GM12878 (cell line): ENCODE measurements around the gene NFKBIE. TPM values are rescaled to one million over a fixed set of nuclear protein-coding genes. Genes with fewer than 3 reads are reported as not detected.

Experiments
- ATAC-seq: fragments of 200-7000 bp; cut with Tn5 transposase; 3 replicates; pipeline ENCODE4 v1.9.1; 2020; ENCODE audit warnings: mild to moderate bottlenecking, moderate library complexity
- BruUV-seq: library from RNA; stranded (reverse); fragments of 400-500 nt; replicated peaks from 2 replicates; lab custom pipeline; 2021; lab: Mats Ljungman, UMichigan
- CTCF ChIA-PET: fragments of 300-600 bp; sonication (Branson Sonifier 250); formaldehyde crosslinking; extraction: SDS; loops from one replicate; lab custom pipeline; 2021; ENCODE audit warnings: inconsistent platforms; lab: Yijun Ruan, JAX
- POLR2A ChIA-PET: fragments of 350-600 bp; formaldehyde crosslinking; extraction: SDS; loops from one replicate; lab custom pipeline; 2021; ENCODE audit warnings: inconsistent platforms; lab: Charles Lee
- RAD21 ChIA-PET: fragments of 300-600 bp; sonication (Branson Sonifier 250); formaldehyde crosslinking; loops from one replicate; lab custom pipeline; 2023; ENCODE audit warnings: antibody characterized with exemption; ENCODE audit not compliant: unreplicated experiment; lab: Charles Lee
- SMC1A ChIA-PET: fragments of 300-600 bp; sonication (Branson Sonifier 250); formaldehyde crosslinking; loops from one replicate; lab custom pipeline; 2023; ENCODE audit not compliant: unreplicated experiment, uncharacterized antibody; lab: Charles Lee
- DNase-seq: peaks from one replicate; pipeline ENCODE4 v3.0.0-alpha.2; 2011; ENCODE audit warnings: low read depth, low spot score
- FAIRE-seq: peaks from 3 replicates; lab custom pipeline; 2011; peaks lifted over from hg19 to GRCh38; lab: Jason Lieb, UNC
- H2AFZ ChIP-seq: 2 replicates; pipeline ENCODE4 v1.6.0; 2011; ENCODE audit warnings: low read depth, low read length, control low read depth; ENCODE audit not compliant: control insufficient read depth
- H3K27ac ChIP-seq: 2 replicates; pipeline ENCODE4 v1.5.1; 2011; ENCODE audit warnings: control low read depth; ENCODE audit not compliant: control insufficient read depth, insufficient read depth
- H3K27me3 ChIP-seq, 2 experiments: replicated peaks in 1 of 2; 2 replicates each; pipeline versions ENCODE4 v1.6.0 to v1.6.1; 2011; ENCODE audit warnings: low read length in 1 of 2; ENCODE audit not compliant: control insufficient read depth in 2 of 2, insufficient read depth in 2 of 2
- H3K36me3 ChIP-seq, 2 experiments: 2 replicates each; pipeline ENCODE4 v1.5.1; 2011; ENCODE audit warnings: low read length in 1 of 2; ENCODE audit not compliant: control insufficient read depth in 2 of 2, insufficient read depth in 2 of 2
- H3K4me1 ChIP-seq: 2 replicates; pipeline ENCODE4 v1.6.1; 2011; ENCODE audit warnings: mild to moderate bottlenecking, low read length, moderate library complexity, mixed read lengths; ENCODE audit not compliant: control insufficient read depth, insufficient read depth
- H3K4me2 ChIP-seq: 2 replicates; pipeline ENCODE4 v1.6.0; 2011; ENCODE audit warnings: control low read depth; ENCODE audit not compliant: control insufficient read depth, insufficient read depth
- H3K4me3 ChIP-seq: fragments of 200-600 bp; sonication (generic); 2 replicates; pipeline ENCODE4 v1.5.1; 2016
- H3K79me2 ChIP-seq: 2 replicates; pipeline ENCODE4 v1.6.0; 2011; ENCODE audit warnings: low read length; ENCODE audit not compliant: control insufficient read depth, insufficient read depth
- H3K9ac ChIP-seq: 2 replicates; pipeline ENCODE4 v1.8.0; 2011; ENCODE audit warnings: low read length, control low read depth, mixed read lengths; ENCODE audit not compliant: control insufficient read depth, insufficient read depth
- H3K9me3 ChIP-seq: replicated peaks from 3 replicates; pipeline ENCODE4 v1.5.1; 2011; ENCODE audit warnings: mild to moderate bottlenecking, low read length; ENCODE audit not compliant: control insufficient read depth, insufficient read depth
- H4K20me1 ChIP-seq: 2 replicates; pipeline ENCODE4 v1.6.0; 2011; ENCODE audit not compliant: control insufficient read depth, insufficient read depth
- HDAC6 ChIP-seq: fragments of 200-600 bp; sonication (generic); IDR thresholded peaks from one replicate; pipeline ENCODE4 v1.8.0; 2017; ENCODE audit warnings: antibody characterized with exemption; ENCODE audit not compliant: unreplicated experiment
- WGBS: methylation state at CpG from one replicate; pipeline ENCODE4 v1.1.6; 2016; ENCODE audit warnings: low lambda C conversion rate; ENCODE audit not compliant: insufficient replicate concordance, insufficient coverage; ENCODE audit errors: missing lambda C conversion rate; 5-methylcytosine and 5-hydroxymethylcytosine counted together
- in situ Hi-C: fragments of 300-500 bp; cut with MboI; formaldehyde crosslinking; loops from 9 replicates; pipeline ENCODE4 v1.14.3; 2018; ENCODE audit warnings: mixed read lengths
- intact Hi-C: fragments of 100-400 bp; cut with micrococcal nuclease; formaldehyde crosslinking; loops from one replicate; pipeline ENCODE4 v1.14.2; 2022; ENCODE audit not compliant: unreplicated experiment
- polyA plus RNA-seq, 11 experiments: library from polyadenylated mRNA; depleted of rRNA in 4 of 11; unstranded in 6 of 11; stranded (reverse) in 5 of 11; fragments of >200 nt; fragmentation: Nextera tagmentation in 4 of 11; fragmentation: Illumina TruSeq in 1 of 11; extraction: Ambion mirVana in 4 of 11; extraction: Trizol in 1 of 11; gene quantifications; 1 replicate in 1 of 11; 2 replicates in 10 of 11; pipeline versions ENCODE4 v1.2.1 to v1.2.3, GENCODE V29; 2011 to 2016; ENCODE audit warnings: inconsistent platforms in 2 of 11, missing spikeins in 2 of 11, low read depth in 1 of 11
- total RNA-seq, 4 experiments: library from RNA; depleted of rRNA in 3 of 4; stranded (reverse); fragments of >200 nt in 3 of 4; fragmentation: Illumina TruSeq in 1 of 4; extraction: Trizol in 1 of 4; gene quantifications; 2 replicates each; pipeline versions ENCODE4 v1.2.1 to v1.2.3, GENCODE V29; 2013 to 2021
- TF ChIP-seq, protein P1 (sequence below): fragments of 450-650 bp; IDR thresholded peaks from 2 replicates; pipeline ENCODE4 v1.6.1; 2017; ENCODE audit warnings: mild to moderate bottlenecking

Gene NFKBIE
- total and polyA plus RNA-seq, 10 of the 15 experiments (the other 5 are each of a cell fraction or from before 2014, with no cell fraction given) = 10.4 to 106 (median 38.8) TPM

DNA sequence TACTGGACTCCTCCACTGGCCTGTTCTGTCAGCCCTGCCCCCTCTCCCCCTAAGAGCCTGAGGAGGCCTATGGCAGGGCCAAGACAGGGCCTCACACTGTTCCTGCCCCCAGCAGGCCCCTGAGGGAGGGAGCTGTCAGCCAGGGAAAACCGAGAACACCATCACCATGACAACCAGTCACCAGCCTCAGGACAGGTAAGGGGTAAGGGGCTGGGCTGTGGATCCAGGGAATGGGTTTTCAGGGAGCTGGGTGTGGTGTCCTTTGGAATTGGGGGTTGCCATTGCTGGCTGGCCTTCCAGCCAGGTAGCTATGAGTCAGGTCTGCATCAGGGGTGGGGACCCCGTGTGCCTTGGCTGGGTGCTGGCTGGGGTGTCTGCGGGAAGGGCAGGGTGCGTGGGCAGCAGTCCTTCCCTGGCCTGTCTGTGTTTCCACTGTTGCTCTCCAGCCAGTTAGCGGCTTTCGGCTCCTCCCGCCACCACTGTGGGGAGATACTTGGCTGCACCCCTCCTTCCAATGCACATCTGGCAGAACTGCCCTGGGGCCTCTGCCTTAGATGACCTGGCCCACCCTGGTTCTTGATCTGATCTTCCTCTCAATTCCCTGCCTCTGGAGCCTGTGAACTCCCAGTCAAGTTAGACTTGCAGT is 38.1 kb downstream of the NFKBIE start:
- H3K79me2 ChIP-seq = peaks cover 31% of the 10 kb centered on the region
- no peak overlapping the region for H2AFZ ChIP-seq
- no peaks in the 10 kb centered on the region for H3K9me3 ChIP-seq
- ChIA-PET CTCF (interaction anchor here (0.7 to 6.0 kb wide), 5 partner anchors 10 to 53 kb away, joined by 3 to 39 read pairs (median 4); partner anchors contain the start of gene HSP90AB1), POLR2A (interaction anchor here (0.6 to 1.0 kb wide), 3 partner anchors 8 to 698 kb away, joined by 3 read pairs; no protein-coding TSS in a partner anchor), RAD21 (interaction anchor here (1.0 to 1.7 kb wide), 2 partner anchors 15 to 52 kb away, joined by 3 to 4 read pairs; no protein-coding TSS in a partner anchor), SMC1A (interaction anchor here (0.8 to 2.3 kb wide), 5 partner anchors 8 to 64 kb away, joined by 3 to 6 read pairs (median 4); no protein-coding TSS in a partner anchor)
- no peak for DNase-seq
- peaks cover under 1 to 13% of the 10 kb centered on the region in 2 experiments; a peak in 3 of 4 replicates for H3K36me3 ChIP-seq
- no peaks in the 10 kb centered on the region for H4K20me1 ChIP-seq
- intact Hi-C loops (no loop called here), in situ Hi-C loops (no loop called here)
- BruUV-seq = no TSS peak
- TF ChIP-seq, protein P1, sequence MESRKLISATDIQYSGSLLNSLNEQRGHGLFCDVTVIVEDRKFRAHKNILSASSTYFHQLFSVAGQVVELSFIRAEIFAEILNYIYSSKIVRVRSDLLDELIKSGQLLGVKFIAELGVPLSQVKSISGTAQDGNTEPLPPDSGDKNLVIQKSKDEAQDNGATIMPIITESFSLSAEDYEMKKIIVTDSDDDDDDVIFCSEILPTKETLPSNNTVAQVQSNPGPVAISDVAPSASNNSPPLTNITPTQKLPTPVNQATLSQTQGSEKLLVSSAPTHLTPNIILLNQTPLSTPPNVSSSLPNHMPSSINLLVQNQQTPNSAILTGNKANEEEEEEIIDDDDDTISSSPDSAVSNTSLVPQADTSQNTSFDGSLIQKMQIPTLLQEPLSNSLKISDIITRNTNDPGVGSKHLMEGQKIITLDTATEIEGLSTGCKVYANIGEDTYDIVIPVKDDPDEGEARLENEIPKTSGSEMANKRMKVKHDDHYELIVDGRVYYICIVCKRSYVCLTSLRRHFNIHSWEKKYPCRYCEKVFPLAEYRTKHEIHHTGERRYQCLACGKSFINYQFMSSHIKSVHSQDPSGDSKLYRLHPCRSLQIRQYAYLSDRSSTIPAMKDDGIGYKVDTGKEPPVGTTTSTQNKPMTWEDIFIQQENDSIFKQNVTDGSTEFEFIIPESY = peak; percentile 60; the same call in 1 of the 2 replicates
- TF ChIP-seq HDAC6 = no peak
- no peak overlapping the region for H3K9ac ChIP-seq
- no peak overlapping the region for H3K27ac ChIP-seq
- no peak overlapping the region for H3K4me3 ChIP-seq
- ATAC-seq = no peak
- no peak overlapping the region for H3K4me2 ChIP-seq
- H3K27me3 ChIP-seq = no peaks in the 10 kb centered on the region
- peaks cover 18% of the 10 kb centered on the region for H3K4me1 ChIP-seq
- no peak for FAIRE-seq
- WGBS = 78% methylated on average over 7 of the region's 7 CpGs
